DND-41 (cell line): ENCODE data around the gene PLCB4.

Experiments used
- EZH2 ChIP-seq: IDR thresholded peaks from 3 replicates; pipeline ENCODE4 v1.6.1; 2012; ENCODE audit warnings: borderline replicate concordance, low read depth, mild to moderate bottlenecking, moderate library complexity, low read length, inconsistent platforms; ENCODE audit not compliant: severe bottlenecking
- TF ChIP-seq, protein P1 (sequence below): IDR thresholded peaks from 2 replicates; pipeline ENCODE4 v1.5.1; 2012; ENCODE audit warnings: borderline replicate concordance, low read length, moderate library complexity, mild to moderate bottlenecking; ENCODE audit not compliant: poor library complexity, severe bottlenecking; ENCODE audit errors: extremely low read depth

DNA sequence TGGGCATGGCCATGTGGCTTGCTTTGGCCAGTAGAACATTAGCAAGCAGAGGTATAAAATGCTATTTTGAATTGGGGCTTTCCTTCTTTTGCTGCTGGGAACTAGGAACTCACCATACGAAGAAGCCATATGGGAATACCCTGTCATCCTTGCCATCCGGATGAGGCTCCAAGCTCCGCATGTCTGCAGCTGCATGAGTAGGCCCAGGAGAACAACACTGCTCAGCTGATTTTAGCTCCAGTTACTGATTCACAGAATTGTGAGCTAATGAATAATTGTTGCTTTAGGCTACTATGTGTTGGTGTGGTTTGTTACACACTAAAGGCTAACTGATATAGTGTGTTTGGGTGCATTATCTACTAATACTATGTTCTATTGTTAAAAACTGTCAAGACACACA lies 2.7 kb upstream of the PLCB4 start:
- TF ChIP-seq, protein P1, sequence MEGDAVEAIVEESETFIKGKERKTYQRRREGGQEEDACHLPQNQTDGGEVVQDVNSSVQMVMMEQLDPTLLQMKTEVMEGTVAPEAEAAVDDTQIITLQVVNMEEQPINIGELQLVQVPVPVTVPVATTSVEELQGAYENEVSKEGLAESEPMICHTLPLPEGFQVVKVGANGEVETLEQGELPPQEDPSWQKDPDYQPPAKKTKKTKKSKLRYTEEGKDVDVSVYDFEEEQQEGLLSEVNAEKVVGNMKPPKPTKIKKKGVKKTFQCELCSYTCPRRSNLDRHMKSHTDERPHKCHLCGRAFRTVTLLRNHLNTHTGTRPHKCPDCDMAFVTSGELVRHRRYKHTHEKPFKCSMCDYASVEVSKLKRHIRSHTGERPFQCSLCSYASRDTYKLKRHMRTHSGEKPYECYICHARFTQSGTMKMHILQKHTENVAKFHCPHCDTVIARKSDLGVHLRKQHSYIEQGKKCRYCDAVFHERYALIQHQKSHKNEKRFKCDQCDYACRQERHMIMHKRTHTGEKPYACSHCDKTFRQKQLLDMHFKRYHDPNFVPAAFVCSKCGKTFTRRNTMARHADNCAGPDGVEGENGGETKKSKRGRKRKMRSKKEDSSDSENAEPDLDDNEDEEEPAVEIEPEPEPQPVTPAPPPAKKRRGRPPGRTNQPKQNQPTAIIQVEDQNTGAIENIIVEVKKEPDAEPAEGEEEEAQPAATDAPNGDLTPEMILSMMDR: no peak
- no peak for TF ChIP-seq EZH2
